Common myeloid progenitor, CD34-positive (primary cell): ENCODE results near the gene PLEKHA6.
"Not testable (repeated sequence)": the region's sequence is repeated elsewhere in the genome, so short reads cannot be mapped to it uniquely, and the experiment has no call there.

Experiments
- CTCF ChIA-PET: fragments of 350-600 bp; sonication (Branson Sonifier 250); formaldehyde crosslinking; loops from one replicate; lab custom pipeline; 2021; ENCODE audit warnings: antibody characterized with exemption; lab: Charles Lee
- POLR2A ChIA-PET: fragments of 350-600 bp; sonication (Branson Sonifier 250); formaldehyde crosslinking; loops from one replicate; lab custom pipeline; 2021; ENCODE audit warnings: antibody characterized with exemption; lab: Charles Lee
- DNase-seq, 3 donors: peaks; one replicate each; pipeline versions ENCODE4 v3.0.0 to v3.0.0-alpha.2; 2013
- H3K27ac ChIP-seq, 2 experiments: 1 replicate in 1 of 2; 2 replicates in 1 of 2; pipeline ENCODE4 v1.7.0; 2013; ENCODE audit warnings: inconsistent platforms in 2 of 2, low read length in 2 of 2, mild to moderate bottlenecking in 2 of 2, low read depth in 1 of 2, moderate library complexity in 1 of 2; ENCODE audit not compliant: severe bottlenecking in 2 of 2, insufficient read depth in 1 of 2, poor library complexity in 1 of 2
- H3K27me3 ChIP-seq, 5 experiments: replicated peaks in 2 of 5; 1 replicate in 3 of 5; 2 replicates in 2 of 5; pipeline versions ENCODE4 v1.6.1 to v1.7.0; 2013; ENCODE audit warnings: low read length in 4 of 5, mild to moderate bottlenecking in 2 of 5, moderate library complexity in 2 of 5, inconsistent platforms in 1 of 5; ENCODE audit not compliant: insufficient read depth in 5 of 5, control insufficient read depth in 4 of 5
- H3K36me3 ChIP-seq, 4 experiments: 1 replicate in 2 of 4; 2 replicates in 2 of 4; pipeline versions ENCODE4 v1.6.1 to v1.7.0; 2013; ENCODE audit warnings: low read length in 3 of 4, control low read depth in 1 of 4, mild to moderate bottlenecking in 1 of 4; ENCODE audit not compliant: control insufficient read depth in 4 of 4, insufficient read depth in 4 of 4
- H3K4me1 ChIP-seq, 4 experiments: 1 replicate in 3 of 4; 2 replicates in 1 of 4; pipeline versions ENCODE4 v1.6.1 to v1.7.1; 2013; ENCODE audit warnings: low read length in 3 of 4, mild to moderate bottlenecking in 3 of 4, control low read depth in 1 of 4, inconsistent platforms in 1 of 4, moderate library complexity in 1 of 4; ENCODE audit not compliant: control insufficient read depth in 4 of 4, insufficient read depth in 4 of 4; ENCODE audit errors: control extremely low read depth in 1 of 4
- H3K4me3 ChIP-seq, 7 experiments: 1 replicate in 4 of 7; 2 replicates in 3 of 7; pipeline versions ENCODE4 v1.5.1 to v1.7.0; 2013; ENCODE audit warnings: mild to moderate bottlenecking in 7 of 7, low read length in 6 of 7, moderate library complexity in 6 of 7, inconsistent platforms in 2 of 7, low read depth in 2 of 7, control low read depth in 1 of 7; ENCODE audit not compliant: insufficient read depth in 4 of 7, control insufficient read depth in 1 of 7; ENCODE audit errors: extremely low read depth in 1 of 7
- H3K9me3 ChIP-seq, 5 experiments: 1 replicate in 4 of 5; 2 replicates in 1 of 5; pipeline versions ENCODE4 v1.6.1 to v1.7.1; 2013; ENCODE audit warnings: low read length in 4 of 5, mild to moderate bottlenecking in 2 of 5, inconsistent platforms in 1 of 5, low read depth in 1 of 5, moderate library complexity in 1 of 5; ENCODE audit not compliant: control insufficient read depth in 4 of 5, insufficient read depth in 2 of 5; ENCODE audit errors: control extremely low read depth in 1 of 5
- WGBS: methylation state at CpG from one replicate; pipeline ENCODE4 v1.1.5; 2013; ENCODE audit not compliant: insufficient coverage; 5-methylcytosine and 5-hydroxymethylcytosine counted together

PLEKHA6 gene

GRCh38 chr1:204241914-204242313 lies 117.8 kb downstream of the PLEKHA6 start:
- WGBS = 98% methylated on average over 5 of the region's 5 CpGs
- ChIA-PET POLR2A (interaction anchor here (0.9 kb wide), 1 partner anchor 9 kb away, joined by 3 read pairs; no protein-coding TSS in a partner anchor), CTCF (interaction anchor here (1.4 to 3.3 kb wide), 6 partner anchors 9 to 138 kb away, joined by 3 to 13 read pairs (median 4); no protein-coding TSS in a partner anchor)

GRCh38 chr1:204241050-204241449 lies 118.7 kb downstream of the PLEKHA6 start:
- H3K27me3 ChIP-seq = no peaks in the 10 kb centered on the region
- no peaks in the 10 kb centered on the region for H3K9me3 ChIP-seq
- ChIA-PET CTCF (interaction anchor here (1.1 to 3.3 kb wide), 9 partner anchors 10 to 139 kb away, joined by 3 to 13 read pairs (median 4); no protein-coding TSS in a partner anchor), POLR2A (no interaction called here)
- no peak overlapping the region for H3K27ac ChIP-seq
- H3K36me3 ChIP-seq = no peaks in the 10 kb centered on the region
- WGBS = 83% methylated on average over 1 of the region's 2 CpGs
- peak; percentile 42 to 65 (median 46) for DNase-seq
- H3K4me1 ChIP-seq = no peaks in the 10 kb centered on the region
- H3K4me3 ChIP-seq = no peak overlapping the region

More at GRCh38 chr1:204241914-204242313, 117.8 kb downstream of the PLEKHA6 start:
- no peak for DNase-seq
- Histone ChIP-seq H3K4me1 (no peaks in the 10 kb centered on the region), H3K36me3 (no peaks in the 10 kb centered on the region), H3K4me3 (no peak overlapping the region), H3K9me3 (no peaks in the 10 kb centered on the region), H3K27me3 (no peaks in the 10 kb centered on the region), H3K27ac (no peak overlapping the region)

GRCh38 chr1:204240233-204240632 lies 119.5 kb downstream of the PLEKHA6 start:
- no peaks in the 10 kb centered on the region for H3K9me3 ChIP-seq
- DNase-seq = no peak
- ChIA-PET CTCF (interaction anchor here (1.1 to 3.3 kb wide), 4 partner anchors 16 to 123 kb away, joined by 3 to 13 read pairs (median 4); no protein-coding TSS in a partner anchor), POLR2A (no interaction called here)
- no peak overlapping the region for H3K4me3 ChIP-seq
- H3K36me3 ChIP-seq = no peaks in the 10 kb centered on the region
- no peaks in the 10 kb centered on the region for H3K4me1 ChIP-seq
- H3K27me3 ChIP-seq = no peaks in the 10 kb centered on the region
- H3K27ac ChIP-seq = no peak overlapping the region
- WGBS = 100% methylated on average over 1 of the region's 1 CpG

GRCh38 chr1:204239401-204239800 lies 120.3 kb downstream of the PLEKHA6 start:
- DNase-seq, H3K36me3 ChIP-seq, H3K4me1 ChIP-seq, POLR2A ChIA-PET, H3K27ac ChIP-seq, H3K9me3 ChIP-seq, H3K4me3 ChIP-seq, H3K27me3 ChIP-seq: not testable (repeated sequence)
- CTCF ChIA-PET = interaction anchor here (1.5 kb wide), 2 partner anchors 17 to 33 kb away, joined by 3 to 4 read pairs; no protein-coding TSS in a partner anchor
- 100% methylated on average over 3 of the region's 3 CpGs for WGBS

- H3K27ac ChIP-seq, POLR2A ChIA-PET, H3K4me1 ChIP-seq, H3K9me3 ChIP-seq, CTCF ChIA-PET, H3K27me3 ChIP-seq, H3K36me3 ChIP-seq, DNase-seq, H3K4me3 ChIP-seq: not testable (repeated sequence)
- WGBS = 88% methylated on average over 1 of the region's 2 CpGs
Measured at GRCh38 chr1:204238520-204238919, 121.2 kb downstream of the PLEKHA6 start.

GRCh38 chr1:204237515-204237914 lies 122.2 kb downstream of the PLEKHA6 start:
- H3K36me3 ChIP-seq, H3K4me1 ChIP-seq, H3K9me3 ChIP-seq, POLR2A ChIA-PET, H3K27ac ChIP-seq, H3K27me3 ChIP-seq, H3K4me3 ChIP-seq, DNase-seq: not testable (repeated sequence)
- CTCF ChIA-PET = interaction anchor here (1.5 to 1.8 kb wide), 2 partner anchors 11 to 21 kb away, joined by 4 read pairs; no protein-coding TSS in a partner anchor
- WGBS = 100% methylated on average over 1 of the region's 1 CpG

GRCh38 chr1:204232526-204232925 lies 127.2 kb downstream of the PLEKHA6 start:
- no peak overlapping the region for H3K4me3 ChIP-seq
- no peak for DNase-seq
- ChIA-PET CTCF (interaction anchor here (1.1 kb wide), 1 partner anchor 16 kb away, joined by 3 read pairs; no protein-coding TSS in a partner anchor), POLR2A (no interaction called here)
- no peaks in the 10 kb centered on the region for H3K9me3 ChIP-seq
- no peaks in the 10 kb centered on the region for H3K27me3 ChIP-seq
- no peaks in the 10 kb centered on the region for H3K4me1 ChIP-seq
- H3K27ac ChIP-seq = no peak overlapping the region
- peaks cover 0 to 5% (median 2%) of the 10 kb centered on the region in 4 experiments for H3K36me3 ChIP-seq
